Measurements from ENCODE around the gene NIPAL4.

Gene NIPAL4

GRCh38 chr5:157470631-157471030, 10.6 kb downstream of the NIPAL4 start:
- TF ChIP-seq L3MBTL2 (conservative IDR thresholded peaks at IDR 0.05), result no peak
- no peak for TF ChIP-seq ELF4 (IDR thresholded peaks at IDR 0.05)
- no peak for TF ChIP-seq SP1 (IDR thresholded peaks at IDR 0.05)
- TF ChIP-seq FOXK2 (IDR thresholded peaks at IDR 0.05), result no peak
- TF ChIP-seq FOXA1 (IDR thresholded peaks at IDR 0.05), result no peak
- no peak for TF ChIP-seq FOXM1 (IDR thresholded peaks at IDR 0.05; ENCODE audit: borderline replicate concordance)
- POLR2A ChIA-PET, result no interaction called here
- DNase-seq (ENCODE audit: extremely low spot score), result no peak
- CTCF ChIA-PET, result interaction anchor here (0.9 to 1.5 kb wide), 3 partner anchors 16 to 38 kb away, joined by 3 to 5 read pairs (median 4); no protein-coding TSS in a partner anchor

- POLR2A ChIA-PET, result no interaction called here
- CTCF ChIA-PET, result interaction anchor here (0.5 to 1.6 kb wide), 12 partner anchors 8 to 1875 kb away, joined by 3 to 10 read pairs (median 4); partner anchors contain the start of gene LSM11
- no peak for TF ChIP-seq HDGF (IDR thresholded peaks at IDR 0.05; ENCODE audit: borderline replicate concordance)
- no peak for TF ChIP-seq ZNF384 (IDR thresholded peaks at IDR 0.05)
- no peak for TF ChIP-seq ARNT (IDR thresholded peaks at IDR 0.05)
- TF ChIP-seq FOXA1 (IDR thresholded peaks at IDR 0.05), result no peak
- no peak for TF ChIP-seq FOXM1 (IDR thresholded peaks at IDR 0.05; ENCODE audit: borderline replicate concordance)
- no peak for TF ChIP-seq CTBP1 (IDR thresholded peaks at IDR 0.05; ENCODE audit: borderline replicate concordance)
- no peak for TF ChIP-seq ELF4 (IDR thresholded peaks at IDR 0.05)
- TF ChIP-seq NFRKB (IDR thresholded peaks at IDR 0.05), result no peak
- no peak for TF ChIP-seq TARDBP (IDR thresholded peaks at IDR 0.05)
- TF ChIP-seq, protein P1, sequence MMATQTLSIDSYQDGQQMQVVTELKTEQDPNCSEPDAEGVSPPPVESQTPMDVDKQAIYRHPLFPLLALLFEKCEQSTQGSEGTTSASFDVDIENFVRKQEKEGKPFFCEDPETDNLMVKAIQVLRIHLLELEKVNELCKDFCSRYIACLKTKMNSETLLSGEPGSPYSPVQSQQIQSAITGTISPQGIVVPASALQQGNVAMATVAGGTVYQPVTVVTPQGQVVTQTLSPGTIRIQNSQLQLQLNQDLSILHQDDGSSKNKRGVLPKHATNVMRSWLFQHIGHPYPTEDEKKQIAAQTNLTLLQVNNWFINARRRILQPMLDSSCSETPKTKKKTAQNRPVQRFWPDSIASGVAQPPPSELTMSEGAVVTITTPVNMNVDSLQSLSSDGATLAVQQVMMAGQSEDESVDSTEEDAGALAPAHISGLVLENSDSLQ (IDR thresholded peaks at IDR 0.05), result no peak
- TF ChIP-seq SP1 (IDR thresholded peaks at IDR 0.05), result no peak
- TF ChIP-seq LEF1 (IDR thresholded peaks at IDR 0.05; ENCODE audit: borderline replicate concordance), result no peak
- TF ChIP-seq SUZ12 (IDR thresholded peaks at IDR 0.05), result no peak
- no peak for TF ChIP-seq BHLHE40 (IDR thresholded peaks at IDR 0.05; ENCODE audit: borderline replicate concordance)
- no peak for TF ChIP-seq FOXK2 (IDR thresholded peaks at IDR 0.05)
- no peak for TF ChIP-seq L3MBTL2 (conservative IDR thresholded peaks at IDR 0.05)
- DNase-seq (ENCODE audit: extremely low spot score), result peak; percentile 54
Measured at GRCh38 chr5:157471709-157472108, 11.7 kb downstream of the NIPAL4 start.

DNA sequence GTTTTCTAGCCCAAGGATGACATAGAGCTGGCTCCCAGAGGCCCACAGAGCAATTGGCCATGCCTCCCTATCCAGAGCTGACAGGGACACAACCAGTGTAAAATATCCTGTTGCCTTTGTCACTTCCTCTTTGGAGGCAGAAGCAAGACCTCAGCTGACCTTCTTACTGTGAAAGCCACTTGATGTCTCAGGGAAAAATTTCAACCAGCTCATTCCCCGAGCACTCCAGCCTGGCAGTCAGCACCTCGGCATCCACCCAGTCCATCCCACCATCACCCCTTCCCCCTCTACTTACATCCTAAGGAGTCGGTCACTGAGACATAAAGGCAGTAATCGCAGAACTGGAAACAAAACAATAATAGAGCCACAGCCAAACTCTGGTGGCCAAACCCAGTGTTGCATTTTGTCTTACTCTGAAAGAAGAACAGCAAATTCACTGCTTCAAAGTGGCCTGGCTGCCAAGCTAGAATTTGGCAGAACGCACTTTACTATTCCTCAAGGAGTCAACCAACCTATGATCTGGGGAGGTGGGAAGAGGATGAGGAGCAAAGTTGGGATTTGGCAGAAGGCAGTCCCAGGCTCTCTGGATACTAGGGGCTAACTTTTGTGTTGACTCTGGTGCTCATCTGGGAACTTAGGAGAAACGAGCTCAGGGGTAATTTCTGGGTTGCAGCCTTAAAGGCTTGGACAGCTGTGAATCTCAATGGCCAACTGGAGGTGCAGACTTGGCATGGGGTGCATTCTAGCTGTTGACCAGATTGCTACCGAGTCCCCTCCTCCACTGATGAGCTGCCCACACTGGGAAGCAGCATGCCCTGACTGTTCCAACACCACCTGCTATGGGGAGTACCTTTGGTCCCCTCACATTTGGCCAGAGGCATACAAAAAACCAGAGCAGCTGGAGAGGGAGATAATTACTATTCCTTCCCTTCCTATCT, 13.6 kb downstream of the NIPAL4 start:
- POLR2A ChIA-PET, result no interaction called here

DNA sequence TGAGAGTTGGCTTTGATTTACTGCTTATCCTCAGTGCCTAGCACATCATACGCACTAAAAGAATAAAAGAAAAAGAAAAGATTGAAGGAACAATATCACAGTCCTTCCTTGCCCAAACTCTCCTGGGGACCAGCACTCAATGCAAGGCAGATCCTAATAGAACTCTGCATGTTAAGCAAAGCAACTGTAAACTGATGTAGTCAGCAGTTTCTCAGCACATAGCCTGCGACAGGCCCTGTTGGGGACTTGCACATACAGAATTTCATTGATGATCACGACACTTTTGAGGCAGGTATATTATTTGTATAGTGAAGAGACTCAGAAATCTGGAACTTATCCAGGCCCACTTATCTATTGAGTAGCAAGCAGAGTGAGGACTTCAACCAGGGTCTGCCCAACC, 15.4 kb downstream of the NIPAL4 start:
- TF ChIP-seq ARNT (IDR thresholded peaks at IDR 0.05) (no peak), ELF4 (IDR thresholded peaks at IDR 0.05) (no peak), CTBP1 (IDR thresholded peaks at IDR 0.05; ENCODE audit: borderline replicate concordance) (no peak), LEF1 (IDR thresholded peaks at IDR 0.05; ENCODE audit: borderline replicate concordance) (no peak), BHLHE40 (IDR thresholded peaks at IDR 0.05; ENCODE audit: borderline replicate concordance) (no peak), ZNF384 (IDR thresholded peaks at IDR 0.05) (no peak), SUZ12 (IDR thresholded peaks at IDR 0.05) (no peak), FOXM1 (IDR thresholded peaks at IDR 0.05; ENCODE audit: borderline replicate concordance) (no peak), HDGF (IDR thresholded peaks at IDR 0.05; ENCODE audit: borderline replicate concordance) (no peak), FOXA1 (IDR thresholded peaks at IDR 0.05) (no peak), FOXK2 (IDR thresholded peaks at IDR 0.05) (no peak), L3MBTL2 (conservative IDR thresholded peaks at IDR 0.05) (no peak)
- TF ChIP-seq, protein P1 (IDR thresholded peaks at IDR 0.05), result no peak
- POLR2A ChIA-PET, result no interaction called here
- CTCF ChIA-PET, result no interaction called here
- DNase-seq (ENCODE audit: extremely low spot score), result no peak

More for the DNA sequence above, 13.6 kb downstream of the NIPAL4 start:
- TF ChIP-seq BHLHE40 (IDR thresholded peaks at IDR 0.05; ENCODE audit: borderline replicate concordance), result no peak
- no peak for TF ChIP-seq FOXK2 (IDR thresholded peaks at IDR 0.05)
- no peak for TF ChIP-seq L3MBTL2 (conservative IDR thresholded peaks at IDR 0.05)
- TF ChIP-seq CTBP1 (IDR thresholded peaks at IDR 0.05; ENCODE audit: borderline replicate concordance), result no peak
- no peak for TF ChIP-seq ARNT (IDR thresholded peaks at IDR 0.05)
- TF ChIP-seq HDGF (IDR thresholded peaks at IDR 0.05; ENCODE audit: borderline replicate concordance), result no peak
- TF ChIP-seq SP1 (IDR thresholded peaks at IDR 0.05), result no peak
- no peak for TF ChIP-seq ZNF384 (IDR thresholded peaks at IDR 0.05)
- no peak for TF ChIP-seq FOXM1 (IDR thresholded peaks at IDR 0.05; ENCODE audit: borderline replicate concordance)
- no peak for TF ChIP-seq LEF1 (IDR thresholded peaks at IDR 0.05; ENCODE audit: borderline replicate concordance)
- TF ChIP-seq NFRKB (IDR thresholded peaks at IDR 0.05), result no peak
- TF ChIP-seq TARDBP (IDR thresholded peaks at IDR 0.05), result no peak
- no peak for TF ChIP-seq ELF4 (IDR thresholded peaks at IDR 0.05)
- no peak for TF ChIP-seq FOXA1 (IDR thresholded peaks at IDR 0.05)
- CTCF ChIA-PET, result no interaction called here
- DNase-seq (ENCODE audit: extremely low spot score), result no peak

DNA sequence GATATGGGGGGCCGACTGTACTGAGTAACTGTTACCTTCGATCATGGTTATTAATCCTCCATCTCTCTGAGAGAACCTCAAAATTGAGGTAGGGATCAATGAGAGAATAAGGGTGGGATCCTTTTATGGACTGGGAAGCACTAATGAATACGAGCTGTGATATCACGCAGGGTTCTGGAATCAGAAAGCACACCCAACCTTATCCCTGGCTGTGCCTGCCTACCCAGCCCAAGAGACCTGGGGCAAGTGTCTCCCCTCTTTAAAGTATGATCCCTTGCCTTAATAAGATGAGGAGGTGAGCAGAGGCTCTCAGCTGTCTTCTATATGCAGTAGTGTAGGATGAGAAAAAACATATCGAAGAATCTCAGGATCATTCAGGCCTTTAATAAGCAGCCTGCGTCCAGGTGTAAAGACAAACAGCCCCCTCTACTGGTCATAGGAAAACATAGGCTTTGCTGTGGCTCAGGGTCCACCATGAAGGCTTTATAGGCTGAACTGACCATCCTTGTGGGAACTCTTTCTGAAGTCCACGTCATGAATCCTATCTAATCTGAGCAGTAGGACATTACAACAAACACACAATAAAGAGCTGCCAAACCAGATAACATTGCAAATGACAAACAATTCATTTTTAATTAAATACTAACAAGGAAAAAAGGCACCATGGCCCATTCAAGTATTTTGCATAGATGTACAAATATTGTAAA, 16.8 kb downstream of the NIPAL4 start:
- ChIA-PET CTCF (interaction anchor here (0.5 to 2.4 kb wide), 8 partner anchors 8 to 149 kb away, joined by 3 to 7 read pairs (median 4); partner anchors contain the start of gene NIPAL4), POLR2A (no interaction called here)
- no peak for TF ChIP-seq ARNT (IDR thresholded peaks at IDR 0.05)
- TF ChIP-seq L3MBTL2 (conservative IDR thresholded peaks at IDR 0.05), result no peak
- TF ChIP-seq CTBP1 (IDR thresholded peaks at IDR 0.05; ENCODE audit: borderline replicate concordance), result no peak
- no peak for TF ChIP-seq SP1 (IDR thresholded peaks at IDR 0.05)
- TF ChIP-seq, protein P1 (IDR thresholded peaks at IDR 0.05), result no peak
- no peak for TF ChIP-seq ELF4 (IDR thresholded peaks at IDR 0.05)
- TF ChIP-seq HDGF (IDR thresholded peaks at IDR 0.05; ENCODE audit: borderline replicate concordance), result no peak
- TF ChIP-seq FOXA1 (IDR thresholded peaks at IDR 0.05), result no peak
- TF ChIP-seq BHLHE40 (IDR thresholded peaks at IDR 0.05; ENCODE audit: borderline replicate concordance), result no peak
- TF ChIP-seq NFRKB (IDR thresholded peaks at IDR 0.05), result no peak
- TF ChIP-seq FOXM1 (IDR thresholded peaks at IDR 0.05; ENCODE audit: borderline replicate concordance), result no peak
- no peak for TF ChIP-seq FOXK2 (IDR thresholded peaks at IDR 0.05)
- no peak for TF ChIP-seq SUZ12 (IDR thresholded peaks at IDR 0.05)
- peak; percentile 75 for DNase-seq (ENCODE audit: extremely low spot score)
